GM19372 (cell line): Measurements from ENCODE around the gene MPV17L2.

Experiments
- ATAC-seq: cut with Tn5 transposase; IDR thresholded peaks from one replicate; pipeline ENCODE4 v1.9.1; 2021; ENCODE audit warnings: mild to moderate bottlenecking, low read depth, moderate library complexity; ENCODE audit not compliant: unreplicated experiment

The MPV17L2 gene

DNA sequence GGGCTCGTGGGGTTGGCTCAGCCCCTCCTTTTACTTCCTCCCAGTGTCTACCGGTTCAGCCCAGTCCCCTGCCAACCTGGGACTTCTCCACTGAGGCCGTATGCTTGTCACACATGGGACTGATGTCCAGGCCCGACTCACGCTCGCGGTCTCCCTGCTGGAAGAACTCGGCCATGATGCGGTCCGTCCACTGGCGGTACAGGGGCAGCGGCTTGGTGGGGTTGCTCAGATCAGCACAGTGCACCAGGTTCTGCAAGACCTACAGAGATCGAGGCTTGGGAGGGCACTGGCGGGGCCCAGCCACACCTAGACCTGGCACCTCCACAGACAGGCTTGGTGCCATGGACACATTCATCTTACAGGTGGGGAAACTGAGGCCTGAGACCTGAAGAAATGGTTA lies 18.7 kb downstream of the MPV17L2 start:
- ATAC-seq, result no peak

DNA sequence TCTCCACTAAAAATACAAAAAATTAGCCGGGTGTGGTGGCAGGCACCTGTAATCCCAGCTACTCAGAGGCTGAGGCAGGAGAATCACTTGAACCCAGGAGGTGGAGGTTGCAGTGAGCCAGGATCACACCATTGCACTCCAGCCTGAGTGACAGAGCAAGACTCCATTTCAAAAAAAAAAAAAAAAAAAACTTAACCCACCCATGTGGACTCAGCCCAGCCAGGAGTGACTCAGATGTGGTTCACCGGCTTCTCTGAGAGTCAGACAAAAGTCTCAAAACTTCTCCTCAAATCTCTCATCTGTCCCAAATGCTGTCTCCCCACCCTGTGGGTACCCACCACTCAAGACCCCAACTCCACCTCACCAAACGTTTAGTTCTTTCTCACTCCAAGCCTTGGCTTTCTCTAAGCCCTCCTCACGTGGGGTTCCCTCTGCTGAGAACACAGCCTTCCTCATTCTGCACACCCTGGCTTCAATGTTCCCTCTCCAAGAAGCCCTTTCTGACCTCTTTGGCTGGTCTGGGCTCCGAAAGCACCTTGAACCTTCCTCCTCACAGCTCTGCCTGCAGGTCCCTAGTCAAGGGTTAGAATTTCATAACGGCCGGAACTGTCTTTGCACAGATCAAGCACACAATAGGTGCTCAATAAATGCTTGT lies 21.9 kb downstream of the MPV17L2 start:
- no peak for ATAC-seq

DNA sequence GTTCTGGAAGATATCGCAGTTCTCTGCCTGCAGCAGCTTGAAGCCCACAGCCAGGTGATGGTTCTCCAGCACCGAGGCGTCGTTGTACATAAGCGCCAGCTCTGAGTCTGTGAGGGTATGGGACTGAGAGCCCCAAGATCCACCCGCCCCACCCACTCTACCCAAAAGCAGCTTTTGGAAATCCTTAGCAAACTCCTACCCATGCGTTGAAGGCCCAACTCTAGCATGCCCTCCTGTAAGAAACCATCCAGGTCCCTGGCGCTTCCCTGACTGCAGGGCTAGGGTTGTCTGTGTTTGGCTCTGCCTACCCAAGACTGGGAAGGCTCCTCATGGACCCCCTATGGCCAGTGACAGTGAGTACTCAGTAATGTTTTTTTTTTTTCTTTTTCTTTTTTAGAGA lies 23.8 kb downstream of the MPV17L2 start:
- no peak for ATAC-seq

DNA sequence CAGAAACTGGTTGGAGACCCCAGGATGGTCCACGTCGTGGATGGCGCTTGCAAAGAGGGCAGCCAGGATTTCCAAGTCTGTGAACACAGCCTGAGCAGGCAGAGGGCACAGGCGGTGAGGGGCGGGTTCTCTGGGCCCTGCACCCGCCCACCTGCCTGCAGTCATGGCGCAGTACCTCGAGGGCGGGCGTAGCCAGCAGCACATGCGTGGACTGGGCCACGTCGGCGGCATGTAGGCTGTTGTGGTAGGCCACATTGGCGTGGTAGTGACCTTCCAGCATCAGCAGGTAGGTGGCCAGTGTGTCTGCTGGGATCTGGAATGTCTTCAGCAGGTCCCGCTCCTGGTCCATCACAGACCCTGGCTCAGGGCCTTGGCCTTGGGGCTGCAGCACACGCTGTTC lies 25.1 kb downstream of the MPV17L2 start:
- ATAC-seq, result no peak

- ATAC-seq, result no peak
Measured at GRCh38 chr19:18218600-18218999, 25.6 kb downstream of the MPV17L2 start.

DNA sequence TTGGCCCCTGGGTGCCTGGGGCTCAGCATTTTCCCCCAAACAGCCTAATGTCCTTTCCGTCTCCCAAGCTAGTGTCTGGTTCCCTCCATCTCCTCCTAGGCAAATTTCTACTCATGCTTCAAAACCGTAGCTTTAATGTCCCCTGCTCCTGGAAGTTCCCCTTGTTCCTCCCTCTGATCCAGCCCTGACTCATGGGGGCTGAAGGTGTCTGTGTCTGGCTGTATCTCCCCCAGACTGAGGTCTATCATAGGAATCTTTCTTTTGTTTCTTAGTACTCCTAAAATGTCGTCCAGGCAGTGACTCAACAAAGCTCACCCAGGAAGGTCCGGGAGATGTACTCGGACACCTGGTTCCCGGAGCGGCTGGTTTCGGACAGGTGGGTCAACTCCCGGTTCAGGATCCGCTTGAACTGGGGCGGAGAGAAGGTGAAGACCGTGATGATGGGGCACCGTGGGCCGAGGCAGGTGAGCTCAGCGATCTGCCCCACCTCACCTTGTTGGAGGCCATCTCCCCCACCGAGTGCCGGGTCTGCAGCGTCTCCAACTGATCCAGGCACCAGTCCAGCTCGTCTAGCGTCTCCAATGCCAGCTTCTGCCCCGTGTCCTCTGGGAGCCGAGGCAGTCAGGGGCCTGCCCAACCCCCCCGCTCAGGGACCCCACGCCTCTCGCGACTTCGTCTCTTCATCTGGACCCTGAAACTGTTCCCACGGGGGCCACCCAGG lies 27.1 kb downstream of the MPV17L2 start:
- ATAC-seq, result no peak

DNA sequence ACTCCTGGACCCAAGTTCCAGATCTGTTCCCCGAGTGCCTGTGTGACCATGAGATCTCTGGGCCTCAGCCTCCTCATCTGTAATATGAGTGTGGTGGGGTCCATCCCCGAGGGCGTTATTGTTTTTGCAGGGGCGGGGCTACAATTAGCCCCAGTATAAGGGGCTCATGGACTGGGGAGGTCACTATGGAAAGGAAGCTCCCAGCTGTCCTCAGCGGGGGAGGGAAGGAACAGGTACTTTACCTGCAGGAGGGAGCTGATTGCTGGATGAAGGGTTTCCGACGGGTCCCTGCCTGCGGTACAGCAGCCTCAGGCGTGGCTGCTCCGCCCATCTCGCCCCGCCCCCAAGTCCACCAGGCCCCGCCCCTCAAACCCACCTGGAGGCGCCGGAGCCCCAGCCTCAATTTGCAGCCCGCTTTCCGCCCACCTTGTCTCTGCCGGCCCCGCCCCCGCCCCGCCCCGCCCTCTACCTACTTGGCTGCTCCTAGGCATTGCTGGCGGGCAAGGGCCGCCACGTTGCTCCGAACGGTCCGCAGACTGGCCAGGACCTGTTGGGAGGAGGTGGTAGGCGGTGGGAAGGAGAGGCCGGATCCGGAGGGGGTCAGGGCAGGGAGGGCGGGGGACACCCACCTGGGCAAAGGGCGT lies 27.7 kb downstream of the MPV17L2 start:
- ATAC-seq, result no peak

DNA sequence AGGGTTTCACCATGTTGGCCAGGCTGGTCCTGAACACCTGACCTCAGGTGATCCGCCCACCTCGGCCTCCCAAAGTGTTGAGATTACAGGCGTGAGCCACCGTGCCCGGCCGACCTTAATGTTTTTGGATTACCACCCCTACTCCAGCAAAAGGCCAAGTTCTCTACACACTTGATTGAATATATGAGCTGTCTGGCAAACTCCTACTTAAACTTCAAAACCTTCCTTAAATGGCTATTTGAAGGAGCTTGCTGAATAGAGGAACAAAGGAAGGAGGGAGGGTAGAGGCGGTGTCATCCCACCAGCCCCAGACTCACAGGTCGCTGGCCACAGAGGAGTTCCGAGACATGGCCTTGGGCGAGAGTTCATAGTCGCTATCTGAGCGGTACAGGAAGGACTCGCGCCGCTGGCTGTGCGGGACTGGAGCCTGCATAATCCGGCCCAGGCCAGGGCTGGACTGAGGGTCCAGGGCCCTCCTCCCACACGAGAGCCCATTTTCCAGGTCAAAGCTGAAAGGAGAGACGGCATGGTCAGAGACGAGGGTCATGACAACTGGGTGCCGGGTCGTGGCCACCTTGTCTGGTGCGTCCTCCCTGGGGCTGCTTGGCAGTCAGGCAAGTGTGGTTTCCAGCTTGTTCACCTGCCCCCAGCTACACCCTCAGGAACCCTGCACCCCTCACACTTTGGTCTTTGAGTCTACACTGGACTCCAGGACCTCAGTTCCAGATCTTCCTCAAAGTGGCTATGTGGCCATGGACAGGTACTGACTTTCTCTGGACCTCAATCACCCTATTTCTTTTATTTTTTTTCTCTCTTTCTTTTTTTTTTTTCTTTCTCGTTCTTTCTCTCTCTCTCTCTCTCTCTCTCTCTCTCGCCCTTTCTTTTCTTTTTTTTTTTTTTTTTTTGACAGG lies 29.1 kb downstream of the MPV17L2 start:
- ATAC-seq, result no peak

- ATAC-seq, result no peak
Measured at GRCh38 chr19:18223860-18224524, 31.0 kb downstream of the MPV17L2 start.

DNA sequence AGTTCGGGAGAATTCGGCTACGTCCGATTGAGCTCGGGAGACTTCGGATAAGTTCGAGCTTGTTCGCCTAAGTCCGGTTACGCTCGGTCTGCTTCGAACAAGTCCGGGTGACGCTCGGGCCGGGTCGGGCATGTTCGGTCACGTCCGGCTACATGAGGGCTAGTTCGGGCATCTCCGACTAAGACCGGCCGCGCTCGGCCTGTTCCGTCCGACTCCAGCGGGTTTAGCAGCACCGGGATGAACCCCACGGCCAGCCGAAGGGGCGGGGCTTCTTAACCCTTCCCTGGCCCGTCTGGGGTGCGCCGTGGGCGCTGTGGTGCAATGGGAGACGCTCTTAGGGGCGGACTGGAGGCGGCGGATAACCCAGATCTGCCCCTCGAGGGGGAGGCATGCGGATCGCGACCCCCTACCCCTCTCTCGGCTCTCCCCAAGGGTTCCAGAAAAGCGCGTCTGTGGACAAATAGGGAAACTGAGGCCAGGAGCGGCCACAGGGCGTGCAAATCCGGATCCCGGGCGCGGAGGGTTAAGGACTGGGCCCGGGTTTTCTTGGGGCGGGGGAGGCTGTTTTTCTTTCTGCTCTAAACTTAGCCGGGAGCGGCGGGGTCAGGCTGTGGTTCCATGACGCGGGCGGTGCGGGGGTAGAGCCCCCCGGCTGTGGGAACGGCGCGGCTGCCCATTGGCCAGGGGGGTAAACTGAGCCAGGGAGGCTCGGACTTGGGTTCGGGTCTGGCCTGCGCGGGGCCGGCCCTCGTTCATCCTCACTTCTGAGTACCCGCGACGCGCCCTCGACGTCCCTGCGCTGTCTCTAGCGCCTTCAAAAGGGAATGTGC lies 31.7 kb downstream of the MPV17L2 start:
- ATAC-seq, result peak; percentile 83

DNA sequence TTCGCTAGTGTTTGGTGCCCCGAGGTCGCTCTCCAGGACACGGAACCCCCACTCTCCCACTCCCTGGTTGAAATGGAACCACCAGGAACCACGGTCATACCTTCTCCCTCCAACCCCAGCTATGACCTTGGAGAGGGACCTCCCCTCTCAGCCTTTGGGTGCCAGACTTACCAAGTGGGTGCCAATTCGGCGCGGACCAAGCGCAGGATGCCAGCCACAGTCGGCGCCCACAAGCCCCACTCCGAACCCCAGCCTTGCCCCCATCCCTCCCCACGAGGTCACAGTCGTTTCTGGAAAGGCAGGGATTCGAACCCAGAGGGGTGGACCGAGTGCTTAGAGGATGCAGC lies 32.3 kb downstream of the MPV17L2 start:
- no peak for ATAC-seq

DNA sequence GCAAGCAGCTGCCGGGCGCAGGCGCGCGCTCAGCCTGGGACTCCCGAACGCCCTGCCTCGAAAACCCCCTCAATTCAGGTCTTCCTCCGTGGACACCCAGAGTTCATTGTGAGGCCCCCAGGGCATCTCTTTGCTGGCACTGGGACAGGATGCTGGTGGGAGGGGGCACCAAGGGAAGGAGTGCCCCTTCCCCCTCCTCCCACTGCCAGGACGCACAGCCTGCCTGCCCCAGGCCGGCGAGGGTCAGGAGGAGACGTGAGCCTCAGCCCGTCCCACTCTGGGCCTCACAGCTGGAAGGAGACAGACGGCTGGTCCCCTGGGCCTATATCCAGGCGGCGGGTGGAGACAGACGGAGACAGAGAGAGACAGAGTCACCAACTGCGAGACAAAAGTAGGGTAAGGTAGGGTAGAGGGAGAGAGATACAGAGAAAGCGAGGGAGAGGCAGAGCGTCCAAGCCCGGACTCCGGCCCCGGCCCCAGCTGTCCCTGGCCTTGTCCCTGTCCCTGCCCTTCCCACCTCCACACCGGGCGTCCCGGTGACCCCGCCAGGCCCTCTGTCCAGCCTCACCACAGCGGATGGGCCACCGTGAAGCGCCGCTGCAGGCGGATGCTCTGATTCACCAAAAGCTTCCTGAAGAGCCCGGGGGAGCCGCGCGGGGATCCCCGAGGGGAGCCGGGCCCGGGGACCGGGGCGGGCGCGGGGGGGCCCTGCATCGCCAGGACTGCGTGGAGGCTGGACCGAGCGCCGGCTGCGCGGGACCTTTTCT lies 32.9 kb downstream of the MPV17L2 start, which contains the start of gene PDE4C:
PDE4C (minus strand) TSS at position 737 of the 767 bp plus-strand sequence; CDS start at position 714, 23 bp downstream.
- no peak for ATAC-seq

DNA sequence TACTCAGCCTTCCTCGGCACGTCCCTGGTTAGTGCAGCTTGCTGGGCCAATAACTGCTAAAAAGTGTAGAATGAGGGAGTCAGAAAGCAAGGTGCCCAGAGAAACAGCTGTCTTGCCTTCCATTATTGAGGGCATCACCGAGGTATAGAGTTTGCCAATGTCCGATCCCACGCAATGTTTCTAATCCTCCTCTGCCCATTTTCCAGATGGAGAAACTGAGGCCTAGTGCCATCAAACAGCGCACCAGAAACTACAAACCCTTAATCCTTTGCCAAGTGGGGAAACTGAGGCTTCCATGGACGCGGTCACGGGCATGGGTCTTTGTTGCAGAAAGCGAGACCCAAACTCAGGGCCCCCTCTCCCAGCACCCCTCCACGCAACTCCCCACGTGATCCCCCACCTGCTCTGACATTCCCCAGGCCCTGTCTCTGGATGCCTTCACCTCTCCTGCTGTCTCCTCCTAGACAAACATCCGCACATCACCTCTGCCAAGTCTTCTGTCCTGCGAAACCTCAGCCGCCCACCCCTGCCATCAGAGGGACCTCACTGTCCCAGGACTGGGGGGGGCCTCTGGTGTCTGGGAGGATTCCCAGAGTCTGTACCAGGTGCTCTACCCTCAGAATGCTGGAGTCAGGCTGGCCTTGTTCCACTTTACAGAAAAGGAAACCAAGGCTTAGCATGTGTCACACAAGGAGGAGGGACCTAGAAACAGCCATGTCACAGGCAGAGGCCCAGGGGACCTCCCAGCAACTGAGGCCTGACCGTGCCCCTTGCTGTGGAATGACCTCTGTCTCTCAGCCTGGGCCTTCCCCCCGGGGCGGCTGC lies 34.1 kb downstream of the MPV17L2 start:
- no peak for ATAC-seq

GRCh38 chr19:18227781-18228271 lies 34.8 kb downstream of the MPV17L2 start:
- ATAC-seq, result no peak

DNA sequence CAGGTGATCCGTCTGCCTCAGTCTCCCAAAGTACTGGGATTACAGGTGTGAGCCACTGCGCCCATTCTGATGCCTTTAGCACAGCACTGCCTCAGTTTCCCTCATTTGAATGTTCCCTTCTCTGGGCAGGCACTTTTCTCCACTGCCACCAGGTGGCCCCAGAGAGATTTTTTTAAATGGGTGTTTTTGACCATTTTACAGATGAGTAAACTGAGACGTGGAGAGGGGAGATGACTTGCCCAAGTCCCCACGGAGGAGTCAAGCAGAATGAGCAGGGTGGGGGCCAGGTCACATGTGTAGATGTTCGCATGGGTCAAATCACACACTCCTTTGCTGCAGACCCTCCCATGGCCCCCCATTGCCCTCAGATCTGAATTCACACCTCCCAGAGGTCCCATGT lies 36.5 kb downstream of the MPV17L2 start:
- ATAC-seq, result no peak

DNA sequence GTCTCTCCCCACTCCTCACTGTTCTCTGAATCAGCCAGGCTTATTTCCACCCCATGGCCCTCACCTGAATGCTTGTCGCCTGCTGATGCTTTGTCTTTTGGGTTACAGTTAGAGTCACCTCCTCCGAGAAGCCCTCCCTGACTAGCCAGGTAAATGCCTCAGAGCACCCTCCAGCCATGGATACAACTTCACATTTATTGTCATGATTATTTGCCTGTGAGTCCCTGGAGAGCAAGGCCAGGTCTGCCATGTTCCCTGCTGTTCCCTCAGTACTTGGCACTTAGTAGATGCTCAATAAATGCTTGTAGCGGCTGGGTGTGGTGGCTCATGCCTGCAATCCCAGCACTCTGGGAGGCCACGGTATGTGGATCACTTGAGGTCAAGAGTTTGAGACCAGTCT lies 36.9 kb downstream of the MPV17L2 start:
- ATAC-seq, result no peak

- ATAC-seq, result no peak
Measured at GRCh38 chr19:18230941-18231734, 38.1 kb downstream of the MPV17L2 start.
